Stimulated activated CD8-positive, alpha-beta memory T cell treated with anti-CD3 and anti-CD28 coated beads, Interleukin-2, amount 100 ng/mL, for 48 hours (primary cell): ENCODE measurements around the gene CDH10.

Experiments
- DNase-seq, 2 donors: peaks; one replicate each; pipeline ENCODE4 v3.0.0-alpha.2; 2020; ENCODE audit warnings: low read depth in 2 of 2

CDH10 gene

DNA sequence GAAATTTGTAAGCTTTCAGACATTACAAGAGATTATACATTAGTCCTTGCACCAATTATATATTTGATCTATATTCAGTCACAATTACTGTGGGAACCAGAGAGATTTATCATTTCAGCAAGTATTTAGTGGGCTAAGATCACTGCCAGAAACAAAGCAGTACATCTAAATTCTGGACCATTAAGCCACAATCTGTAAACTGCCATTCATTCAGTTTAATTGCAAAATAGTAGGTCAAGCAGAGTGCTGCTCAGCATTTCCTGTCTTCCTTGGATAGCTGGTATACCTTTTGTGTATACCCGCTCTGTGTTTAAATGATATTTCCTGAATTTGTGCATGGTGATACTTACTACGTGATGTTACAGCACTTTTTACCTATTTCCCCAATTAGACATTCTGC, 42.6 kb downstream of the CDH10 start:
- DNase-seq = no peak

GRCh38 chr5:24598956-24599355, 45.8 kb downstream of the CDH10 start:
- DNase-seq = no peak

- DNase-seq = no peak
Measured at GRCh38 chr5:24595329-24595728, 49.4 kb downstream of the CDH10 start.

DNA sequence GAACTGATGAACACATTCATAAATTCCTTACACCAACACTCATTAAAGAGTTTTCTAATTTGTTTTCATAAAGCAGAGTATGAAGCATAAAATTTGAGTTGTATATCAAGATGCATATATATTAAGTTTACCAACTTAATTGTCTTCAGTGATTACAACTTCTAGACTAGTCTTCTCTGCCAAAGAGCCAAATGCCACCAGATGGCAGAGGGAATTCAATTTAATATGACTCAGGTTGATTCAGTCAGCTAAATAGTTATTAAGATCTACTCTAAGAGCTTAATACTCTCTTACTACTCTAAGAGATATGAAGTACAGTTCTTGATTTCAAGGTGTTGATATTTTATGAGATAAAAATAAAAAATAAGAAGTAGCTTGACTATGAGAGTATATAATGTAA, 53.4 kb downstream of the CDH10 start:
- DNase-seq = no peak

GRCh38 chr5:24589566-24589965, 55.2 kb downstream of the CDH10 start:
- no peak for DNase-seq

DNA sequence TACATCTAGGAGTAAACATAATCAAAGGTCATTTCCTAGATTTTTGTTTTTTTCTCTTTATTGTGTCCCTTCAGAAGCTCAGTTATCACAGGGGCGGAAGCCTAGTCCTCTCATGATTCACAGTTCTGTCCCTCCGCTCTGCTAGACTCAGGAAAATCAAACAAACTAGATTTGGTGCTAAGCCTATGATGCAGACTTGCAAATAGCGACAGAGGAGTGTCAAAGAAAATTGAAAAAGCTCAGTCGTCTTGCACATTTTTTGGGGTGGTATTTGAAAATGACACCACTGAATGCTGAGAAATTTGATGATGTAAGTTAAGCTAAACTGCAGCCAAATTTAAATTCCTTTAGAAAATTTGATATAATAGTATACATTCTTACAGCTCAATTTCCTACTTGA, 59.0 kb downstream of the CDH10 start:
- DNase-seq = no peak

DNA sequence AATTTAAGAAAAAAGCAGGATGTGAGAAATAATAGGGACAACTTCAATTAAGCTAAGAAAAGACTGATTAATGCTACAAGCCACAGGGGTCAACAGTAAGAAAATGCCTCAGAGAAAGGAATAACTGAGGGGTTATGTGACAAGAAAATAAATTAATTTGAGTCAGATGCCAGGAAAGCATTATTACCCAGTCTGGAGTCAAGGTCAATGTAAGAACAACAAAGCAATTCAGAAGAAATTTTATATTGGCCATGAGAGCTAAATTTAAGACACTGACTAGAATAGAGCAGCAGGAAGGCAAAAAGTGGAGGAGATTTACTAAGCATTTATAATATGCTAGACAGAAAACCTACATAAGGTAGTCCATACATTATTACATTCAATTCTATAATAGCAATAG, 73.5 kb downstream of the CDH10 start:
- DNase-seq = no peak

DNA sequence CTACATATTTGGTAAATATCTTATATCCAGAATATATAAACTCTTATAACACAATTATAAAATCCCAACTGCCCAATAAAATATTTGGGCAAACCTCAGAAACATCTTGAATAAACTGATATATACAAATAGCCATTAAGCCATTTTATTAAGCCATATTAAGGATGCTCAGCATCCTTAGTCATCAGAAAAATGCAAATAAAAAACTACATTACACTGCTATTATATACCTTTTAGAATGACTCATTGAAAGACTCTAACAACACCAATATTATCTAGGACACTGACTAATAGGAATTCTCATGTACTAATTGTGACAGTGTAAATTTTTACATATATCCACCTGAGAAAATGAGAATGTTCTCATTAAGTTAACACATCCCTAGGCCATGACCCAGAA, 77.8 kb downstream of the CDH10 start:
- DNase-seq = no peak

DNA sequence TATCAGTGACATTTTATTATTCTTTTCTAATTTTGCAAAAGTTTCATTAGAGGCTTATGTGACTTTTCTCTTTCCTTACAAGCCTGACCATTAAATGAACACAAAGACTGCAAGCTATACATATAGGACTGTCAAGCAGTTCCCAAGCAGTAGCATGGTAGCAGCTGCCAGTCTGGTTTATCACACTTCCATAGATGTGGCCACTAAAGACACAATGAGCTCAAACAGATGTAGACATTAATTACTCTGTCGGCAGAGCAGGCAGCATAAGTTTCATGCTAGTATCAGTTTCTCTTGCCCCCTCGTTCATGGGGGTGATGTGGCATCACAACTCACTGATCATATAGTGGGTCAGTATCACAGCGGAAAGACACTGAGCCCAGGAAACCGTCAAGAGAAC, 89.5 kb downstream of the CDH10 start:
- DNase-seq = no peak

DNA sequence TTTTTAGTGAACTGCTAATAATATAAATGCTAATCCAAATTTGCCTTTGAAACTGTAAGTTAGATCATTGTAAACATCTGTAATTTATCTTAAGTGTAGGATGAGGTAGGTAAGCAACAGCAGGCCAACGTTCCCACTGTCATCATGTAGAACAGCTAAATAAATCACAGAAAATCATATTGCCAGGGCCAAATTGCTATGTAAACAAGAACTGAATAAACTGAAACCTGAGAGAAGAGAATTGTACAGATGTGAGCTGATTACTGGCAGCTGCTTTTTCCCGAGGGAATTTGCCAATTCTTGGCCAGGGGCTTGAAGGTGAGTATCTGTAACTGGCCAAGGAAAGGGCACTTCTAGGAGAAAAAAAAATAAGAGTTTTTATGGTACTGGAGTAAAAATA, 97.6 kb downstream of the CDH10 start:
- no peak for DNase-seq

DNA sequence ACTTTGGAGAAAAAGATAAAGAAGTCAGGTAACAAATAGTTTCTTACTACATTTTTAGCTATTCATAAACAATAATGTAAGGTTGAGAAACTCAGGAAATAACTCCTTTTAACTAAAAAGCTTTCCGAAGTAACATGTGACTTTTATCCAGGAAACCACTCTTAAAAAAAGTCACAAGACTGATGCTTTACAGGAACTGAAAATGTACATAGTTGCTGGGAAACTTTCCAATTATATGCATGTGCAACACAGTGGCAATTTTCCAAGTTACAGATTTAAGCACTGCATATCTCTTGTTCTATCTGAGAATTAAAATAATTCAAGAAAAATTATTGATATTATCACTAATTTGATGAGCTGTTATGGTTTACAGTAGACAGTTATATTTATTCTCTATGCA, 105.2 kb downstream of the CDH10 start:
- no peak for DNase-seq

DNA sequence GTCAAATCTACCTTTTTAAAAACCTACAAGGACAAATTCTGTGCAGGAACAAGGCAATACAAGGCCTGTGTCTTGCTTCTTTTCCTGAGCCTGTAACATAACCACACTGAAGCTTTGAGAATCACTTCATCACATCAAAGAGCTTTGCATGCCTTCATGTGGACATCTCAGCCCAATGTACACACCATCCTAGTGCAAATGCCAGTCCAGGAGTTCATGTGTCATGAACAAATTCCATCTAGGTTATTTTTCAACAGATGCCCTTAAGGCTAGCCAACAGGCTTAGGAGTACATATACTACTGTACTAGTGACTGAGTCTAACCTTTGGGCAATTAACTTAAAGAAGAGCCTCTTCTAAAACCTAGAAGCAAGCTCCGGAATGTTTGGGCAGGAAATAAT, 106.4 kb downstream of the CDH10 start:
- no peak for DNase-seq

DNA sequence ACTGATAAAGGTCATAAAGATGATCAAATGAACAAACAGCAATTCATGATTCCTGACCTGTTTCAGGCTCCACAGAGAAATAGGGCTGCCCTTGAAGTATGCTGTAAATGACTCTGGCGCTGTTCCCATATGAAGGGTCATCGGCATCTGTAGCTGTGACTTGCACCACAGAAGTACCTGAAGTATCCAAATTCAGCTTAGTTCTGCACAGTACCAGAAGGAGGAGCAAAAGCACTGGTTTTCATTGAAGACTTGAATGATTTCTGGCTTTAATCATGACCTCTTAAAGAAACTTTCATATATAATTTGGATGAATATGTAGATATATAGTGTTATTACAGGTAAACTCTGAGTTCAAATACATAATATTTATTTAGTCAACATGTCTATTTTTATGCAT, 109.1 kb downstream of the CDH10 start:
- DNase-seq = no peak

- no peak for DNase-seq
Measured at GRCh38 chr5:24530906-24531305, 113.9 kb downstream of the CDH10 start.

DNA sequence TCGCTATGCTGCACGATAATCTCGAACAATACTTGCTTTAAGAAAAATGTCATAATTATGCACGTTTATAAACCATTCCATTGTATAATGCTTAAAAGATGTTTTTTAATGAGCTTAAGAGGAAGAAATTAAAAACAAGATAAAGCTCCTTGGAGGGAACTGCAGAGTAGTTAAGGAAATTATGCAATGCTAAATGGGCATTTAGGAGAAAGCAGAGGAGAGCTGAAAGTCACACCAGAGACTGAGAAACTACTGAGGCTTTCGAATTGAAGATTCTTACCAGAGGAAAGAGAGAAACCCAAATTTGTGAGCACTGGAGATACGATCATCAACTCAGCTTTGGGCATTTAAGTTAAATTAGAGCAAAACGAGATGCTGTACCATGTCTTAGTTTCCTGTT, 119.4 kb downstream of the CDH10 start:
- DNase-seq = no peak

- DNase-seq = no peak
Measured at GRCh38 chr5:24512423-24512822, 132.4 kb downstream of the CDH10 start.

GRCh38 chr5:24510523-24510988, 134.2 kb downstream of the CDH10 start:
- DNase-seq = no peak

DNA sequence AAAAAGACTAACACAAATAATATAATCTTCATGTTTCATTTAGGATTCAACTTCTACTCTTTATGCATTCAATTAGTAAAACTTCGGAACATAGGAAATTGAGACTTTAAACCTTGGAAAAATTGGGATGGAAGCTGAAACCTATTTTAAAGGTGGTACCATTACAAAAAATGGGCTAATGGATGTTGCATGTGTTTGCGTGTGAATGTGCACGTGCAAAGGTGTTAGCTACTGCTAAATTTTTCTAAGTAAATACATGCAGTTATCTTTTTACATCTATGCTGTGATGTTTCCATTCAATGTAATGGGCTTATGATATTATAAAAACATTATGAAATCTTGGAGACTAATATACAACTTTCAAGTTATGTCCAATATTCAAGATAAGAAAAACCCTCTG, 134.8 kb downstream of the CDH10 start:
- DNase-seq = no peak

GRCh38 chr5:24505258-24505657, 139.5 kb downstream of the CDH10 start:
- no peak for DNase-seq

- no peak for DNase-seq
Measured at GRCh38 chr5:24497591-24498157, 147.1 kb downstream of the CDH10 start.

- no peak for DNase-seq
Measured at GRCh38 chr5:24497145-24497544, 147.6 kb downstream of the CDH10 start.

DNA sequence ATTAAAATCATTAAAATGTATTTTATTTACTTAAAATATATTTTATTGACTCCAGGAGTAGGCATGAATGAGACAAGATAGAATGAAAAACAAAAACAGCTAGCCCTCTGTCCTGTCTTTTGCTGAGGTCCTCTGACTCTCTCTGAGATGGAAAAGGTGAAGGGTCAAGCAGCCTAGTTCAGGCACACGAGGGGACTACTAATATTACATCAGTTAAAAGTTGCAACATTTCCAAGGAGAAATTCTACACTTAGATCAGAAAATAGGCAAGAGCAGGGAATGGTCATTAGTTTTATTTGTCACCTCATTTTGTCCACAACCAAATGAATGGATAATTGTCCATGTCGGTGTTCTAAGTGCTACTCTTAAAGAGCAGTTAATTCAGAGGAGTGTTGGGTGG, 148.5 kb downstream of the CDH10 start:
- no peak for DNase-seq

GRCh38 chr5:24492229-24492628, 152.5 kb downstream of the CDH10 start:
- DNase-seq = no peak

DNA sequence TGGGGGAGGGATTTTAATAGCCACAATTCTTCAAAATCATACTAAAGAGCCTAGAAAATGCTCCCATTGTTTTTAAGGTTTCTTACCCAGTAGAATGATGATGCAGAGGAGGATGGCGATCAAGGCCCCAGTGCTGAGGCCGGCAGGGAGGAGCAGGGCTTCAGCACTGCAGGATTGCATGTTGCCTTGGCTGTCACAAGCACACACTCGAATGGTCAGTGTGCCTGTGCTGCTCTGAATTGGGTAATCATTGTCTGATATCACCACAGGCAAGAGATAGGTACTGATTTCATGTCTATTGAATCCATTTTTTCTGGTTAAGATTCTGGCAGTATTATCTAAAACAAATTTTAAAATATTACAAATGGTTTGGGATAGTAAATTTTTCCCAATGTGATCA, 153.3 kb downstream of the CDH10 start:
- no peak for DNase-seq
